Fibroblast of lung (primary cell): ENCODE results near the gene LRRIQ1.

Experiments
- EZH2 ChIP-seq: IDR thresholded peaks from 2 replicates; pipeline ENCODE4 v1.5.1; 2012; ENCODE audit warnings: low read length, control low read depth, mild to moderate bottlenecking; ENCODE audit errors: missing control alignments
- TF ChIP-seq, protein P1 (sequence below), 2 donors: IDR thresholded peaks in 1 of 2; conservative IDR thresholded peaks in 1 of 2; 1 replicate in 1 of 2; 2 replicates in 1 of 2; pipeline ENCODE4 v1.5.1; 2011 to 2012; ENCODE audit warnings: low read length in 2 of 2, control low read depth in 1 of 2, inconsistent platforms in 1 of 2, low read depth in 1 of 2, mild to moderate bottlenecking in 1 of 2

DNA sequence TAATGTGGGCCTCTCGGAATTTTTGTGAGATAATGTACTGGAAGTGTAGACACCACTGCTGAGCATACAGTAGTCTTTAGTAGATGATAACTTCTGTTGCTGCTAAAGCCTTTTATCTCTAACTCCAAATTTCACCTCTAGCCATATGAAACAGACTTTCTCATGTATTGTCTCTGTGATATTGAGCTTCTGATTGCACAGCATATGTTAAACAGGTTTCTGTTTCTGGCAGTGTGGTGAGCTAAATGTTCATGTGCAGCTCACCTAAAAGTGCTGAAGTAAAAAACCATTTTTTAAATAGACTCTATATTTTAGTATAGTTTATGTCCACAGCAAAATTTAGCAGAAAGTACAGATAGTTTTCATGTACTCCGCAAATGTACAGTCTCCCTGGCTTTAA is 154.6 kb downstream of the LRRIQ1 start:
- TF ChIP-seq, protein P1, sequence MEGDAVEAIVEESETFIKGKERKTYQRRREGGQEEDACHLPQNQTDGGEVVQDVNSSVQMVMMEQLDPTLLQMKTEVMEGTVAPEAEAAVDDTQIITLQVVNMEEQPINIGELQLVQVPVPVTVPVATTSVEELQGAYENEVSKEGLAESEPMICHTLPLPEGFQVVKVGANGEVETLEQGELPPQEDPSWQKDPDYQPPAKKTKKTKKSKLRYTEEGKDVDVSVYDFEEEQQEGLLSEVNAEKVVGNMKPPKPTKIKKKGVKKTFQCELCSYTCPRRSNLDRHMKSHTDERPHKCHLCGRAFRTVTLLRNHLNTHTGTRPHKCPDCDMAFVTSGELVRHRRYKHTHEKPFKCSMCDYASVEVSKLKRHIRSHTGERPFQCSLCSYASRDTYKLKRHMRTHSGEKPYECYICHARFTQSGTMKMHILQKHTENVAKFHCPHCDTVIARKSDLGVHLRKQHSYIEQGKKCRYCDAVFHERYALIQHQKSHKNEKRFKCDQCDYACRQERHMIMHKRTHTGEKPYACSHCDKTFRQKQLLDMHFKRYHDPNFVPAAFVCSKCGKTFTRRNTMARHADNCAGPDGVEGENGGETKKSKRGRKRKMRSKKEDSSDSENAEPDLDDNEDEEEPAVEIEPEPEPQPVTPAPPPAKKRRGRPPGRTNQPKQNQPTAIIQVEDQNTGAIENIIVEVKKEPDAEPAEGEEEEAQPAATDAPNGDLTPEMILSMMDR (conservative IDR thresholded peaks at IDR 0.05 in 1 of 2, IDR thresholded peaks at IDR 0.05 in 1 of 2; ENCODE audit: low read depth in 1 of 2, low read length in 2 of 2), result no peak
- TF ChIP-seq EZH2, result no peak
